Nephron (organoid): ENCODE results near the gene CFAP47.
"Not testable (repeated sequence)": the region's sequence is repeated elsewhere in the genome, so short reads cannot be mapped to it uniquely, and the experiment has no call there.

Experiments
- H3K27ac Mint-ChIP-seq, 3 experiments: 2 replicates each; pipeline ENCODE4 v1.8.0; 2020; ENCODE audit warnings: mixed read lengths in 3 of 3, mild to moderate bottlenecking in 2 of 3, moderate library complexity in 1 of 3
- H3K27me3 Mint-ChIP-seq: 2 replicates; pipeline ENCODE4 v1.8.0; 2021; ENCODE audit warnings: low read depth, mild to moderate bottlenecking, moderate library complexity, mixed read lengths
- H3K36me3 Mint-ChIP-seq: 2 replicates; pipeline ENCODE4 v1.8.0; 2020; ENCODE audit warnings: low read depth, mixed read lengths
- H3K4me1 Mint-ChIP-seq: 2 replicates; pipeline ENCODE4 v1.8.0; 2020; ENCODE audit warnings: mixed read lengths
- H3K4me3 Mint-ChIP-seq, 3 experiments: 2 replicates each; pipeline ENCODE4 v1.8.0; 2020; ENCODE audit warnings: mild to moderate bottlenecking in 3 of 3, mixed read lengths in 3 of 3, moderate library complexity in 2 of 3
- H3K9me3 Mint-ChIP-seq: 2 replicates; pipeline ENCODE4 v1.8.0; 2020; ENCODE audit warnings: mixed read lengths
- TF ChIP-seq, protein P1 (sequence below), 3 experiments: fragments of 200-600 bp; sonication (generic); IDR thresholded peaks; one replicate each; pipeline ENCODE4 v1.5.0; 2021; ENCODE audit warnings: antibody characterized with exemption in 3 of 3; ENCODE audit not compliant: unreplicated experiment in 3 of 3

Gene CFAP47

GRCh38 chrX:36007207-36007606, 87.7 kb downstream of the CFAP47 start:
- H3K9me3 Mint-ChIP-seq, result peaks cover 2% of the 10 kb centered on the region
- H3K4me1 Mint-ChIP-seq, result no peaks in the 10 kb centered on the region
- no peaks in the 10 kb centered on the region for H3K27me3 Mint-ChIP-seq
- TF ChIP-seq, protein P1, sequence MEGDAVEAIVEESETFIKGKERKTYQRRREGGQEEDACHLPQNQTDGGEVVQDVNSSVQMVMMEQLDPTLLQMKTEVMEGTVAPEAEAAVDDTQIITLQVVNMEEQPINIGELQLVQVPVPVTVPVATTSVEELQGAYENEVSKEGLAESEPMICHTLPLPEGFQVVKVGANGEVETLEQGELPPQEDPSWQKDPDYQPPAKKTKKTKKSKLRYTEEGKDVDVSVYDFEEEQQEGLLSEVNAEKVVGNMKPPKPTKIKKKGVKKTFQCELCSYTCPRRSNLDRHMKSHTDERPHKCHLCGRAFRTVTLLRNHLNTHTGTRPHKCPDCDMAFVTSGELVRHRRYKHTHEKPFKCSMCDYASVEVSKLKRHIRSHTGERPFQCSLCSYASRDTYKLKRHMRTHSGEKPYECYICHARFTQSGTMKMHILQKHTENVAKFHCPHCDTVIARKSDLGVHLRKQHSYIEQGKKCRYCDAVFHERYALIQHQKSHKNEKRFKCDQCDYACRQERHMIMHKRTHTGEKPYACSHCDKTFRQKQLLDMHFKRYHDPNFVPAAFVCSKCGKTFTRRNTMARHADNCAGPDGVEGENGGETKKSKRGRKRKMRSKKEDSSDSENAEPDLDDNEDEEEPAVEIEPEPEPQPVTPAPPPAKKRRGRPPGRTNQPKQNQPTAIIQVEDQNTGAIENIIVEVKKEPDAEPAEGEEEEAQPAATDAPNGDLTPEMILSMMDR (IDR thresholded peaks at IDR 0.05; ENCODE audit: unreplicated experiment in 3 of 3), result no peak
- no peaks in the 10 kb centered on the region for H3K36me3 Mint-ChIP-seq
- no peak overlapping the region for H3K27ac Mint-ChIP-seq
- H3K4me3 Mint-ChIP-seq, result no peak overlapping the region

DNA sequence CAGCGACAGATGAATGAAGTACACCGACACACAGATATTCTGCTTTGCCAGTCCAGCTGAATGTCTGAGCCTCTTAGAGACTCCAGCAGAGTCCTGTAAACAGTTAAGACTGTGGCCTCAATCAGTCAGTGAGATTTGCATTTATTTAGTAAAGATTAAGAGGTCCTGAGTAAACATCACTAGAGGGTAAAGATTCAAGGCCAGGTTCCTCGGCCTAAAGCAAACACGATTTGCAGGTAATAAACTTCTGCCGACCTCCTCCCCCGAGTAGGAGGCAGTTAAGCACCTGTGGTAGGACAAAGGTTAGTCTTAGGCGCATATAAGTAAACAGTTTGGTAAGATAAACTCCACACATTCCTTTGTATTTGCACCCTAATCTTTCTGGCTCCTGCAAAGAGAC, 99.6 kb downstream of the CFAP47 start:
- Mint-ChIP-seq H3K9me3 (peaks cover 11% of the 10 kb centered on the region), H3K4me1 (no peaks in the 10 kb centered on the region), H3K36me3 (no peaks in the 10 kb centered on the region), H3K27me3 (peaks cover 3% of the 10 kb centered on the region), H3K27ac (no peak overlapping the region), H3K4me3 (no peak overlapping the region)
- TF ChIP-seq, protein P1 (IDR thresholded peaks at IDR 0.05; ENCODE audit: unreplicated experiment in 3 of 3), result no peak

DNA sequence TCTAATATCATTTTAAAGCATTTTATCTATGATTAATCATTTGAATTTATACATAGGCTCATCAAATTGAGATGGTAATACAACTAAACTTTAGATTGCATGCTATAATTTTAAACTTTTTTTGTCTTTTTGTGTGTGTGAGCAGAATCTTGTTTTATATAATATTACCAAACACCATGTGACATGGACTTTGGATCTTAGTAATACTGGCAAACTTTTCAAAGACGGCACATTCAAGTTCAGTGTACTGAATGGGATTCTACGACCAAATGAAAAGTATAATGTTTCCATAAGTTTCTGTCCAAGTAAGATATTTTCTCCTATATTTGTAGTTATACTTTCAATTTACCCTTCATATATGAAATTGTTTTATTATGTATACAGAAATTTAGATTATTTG, 116.0 kb downstream of the CFAP47 start:
- H3K27me3 Mint-ChIP-seq, result no peaks in the 10 kb centered on the region
- no peak overlapping the region for H3K4me3 Mint-ChIP-seq
- TF ChIP-seq, protein P1 (IDR thresholded peaks at IDR 0.05; ENCODE audit: unreplicated experiment in 3 of 3), result no peak
- no peak overlapping the region for H3K27ac Mint-ChIP-seq
- no peaks in the 10 kb centered on the region for H3K36me3 Mint-ChIP-seq
- no peaks in the 10 kb centered on the region for H3K4me1 Mint-ChIP-seq
- H3K9me3 Mint-ChIP-seq, result no peaks in the 10 kb centered on the region

DNA sequence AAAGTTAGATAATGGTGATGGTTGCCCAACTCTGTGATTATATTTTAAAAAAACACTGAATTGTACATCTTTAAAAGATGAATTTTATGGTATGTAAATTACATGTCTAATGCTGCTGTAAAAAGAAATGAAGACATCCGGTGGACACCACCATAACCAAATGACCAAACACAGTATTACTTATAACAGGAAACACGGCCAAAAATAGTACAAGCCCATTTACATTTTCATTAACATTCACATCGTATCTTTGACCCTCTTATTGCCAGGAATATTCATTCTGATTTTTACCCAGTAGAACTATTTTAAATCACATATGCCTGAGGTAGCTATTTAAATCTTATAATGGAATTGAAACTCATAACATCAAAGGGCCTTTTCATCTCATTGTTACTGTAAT, 143.2 kb downstream of the CFAP47 start:
- Mint-ChIP-seq H3K4me1 (no peaks in the 10 kb centered on the region), H3K27me3 (no peaks in the 10 kb centered on the region), H3K9me3 (no peaks in the 10 kb centered on the region), H3K4me3 (no peak overlapping the region), H3K36me3 (no peaks in the 10 kb centered on the region), H3K27ac (no peak overlapping the region)
- TF ChIP-seq, protein P1 (IDR thresholded peaks at IDR 0.05; ENCODE audit: unreplicated experiment in 3 of 3), result no peak

- Mint-ChIP-seq H3K27me3 (no peaks in the 10 kb centered on the region), H3K4me1 (no peaks in the 10 kb centered on the region), H3K4me3 (no peak overlapping the region)
Observed at GRCh38 chrX:36071061-36071460, 151.5 kb downstream of the CFAP47 start.

DNA sequence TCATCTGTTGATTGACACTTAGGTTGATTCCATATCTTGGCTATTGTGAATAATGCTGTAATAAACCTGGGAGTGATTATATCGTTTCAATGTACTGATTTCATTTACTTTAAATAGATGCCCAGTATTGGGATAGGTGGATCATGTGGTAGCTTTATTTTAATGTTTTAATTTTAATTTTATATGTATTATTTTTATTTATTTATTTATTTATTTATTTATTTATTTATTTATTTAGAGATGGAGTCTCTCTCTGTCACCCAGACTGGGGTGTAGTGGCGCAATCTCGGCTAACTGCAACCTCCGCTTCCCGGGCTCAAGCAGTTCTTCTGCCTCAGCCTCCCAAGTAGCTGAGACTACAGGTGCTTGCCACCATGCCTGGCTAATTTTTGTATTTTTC, 155.5 kb downstream of the CFAP47 start:
- H3K4me3 Mint-ChIP-seq, H3K27ac Mint-ChIP-seq, H3K36me3 Mint-ChIP-seq, H3K4me1 Mint-ChIP-seq, H3K27me3 Mint-ChIP-seq, H3K9me3 Mint-ChIP-seq: not testable (repeated sequence)

More at GRCh38 chrX:36071061-36071460, 151.5 kb downstream of the CFAP47 start:
- H3K27ac Mint-ChIP-seq, result no peak overlapping the region
- TF ChIP-seq, protein P1 (IDR thresholded peaks at IDR 0.05; ENCODE audit: unreplicated experiment in 3 of 3), result no peak
- H3K9me3 Mint-ChIP-seq, result no peaks in the 10 kb centered on the region
- no peaks in the 10 kb centered on the region for H3K36me3 Mint-ChIP-seq
